Neutrophil (primary cell): ENCODE data around the gene CCDC102A.

Experiments
- H3K27ac ChIP-seq: fragments of 200-600 bp; sonication (generic); 2 replicates; pipeline ENCODE4 v1.5.1; 2016; ENCODE audit warnings: mild to moderate bottlenecking, moderate library complexity
- H3K27me3 ChIP-seq: fragments of 200-600 bp; sonication (generic); 2 replicates; pipeline ENCODE4 v1.6.0; 2016; ENCODE audit warnings: mild to moderate bottlenecking
- H3K36me3 ChIP-seq: fragments of 200-600 bp; sonication (generic); 2 replicates; pipeline ENCODE4 v1.5.1; 2017
- H3K4me1 ChIP-seq, 2 experiments: fragments of 200-600 bp in 1 of 2; sonication (generic) in 1 of 2; 1 replicate in 1 of 2; 2 replicates in 1 of 2; pipeline versions ENCODE4 v1.5.1 to v1.6.1; 2013 to 2016; ENCODE audit warnings: low read depth in 1 of 2, low read length in 1 of 2, mild to moderate bottlenecking in 1 of 2, moderate library complexity in 1 of 2; ENCODE audit not compliant: control insufficient read depth in 1 of 2, insufficient read depth in 1 of 2
- H3K4me3 ChIP-seq, 2 experiments: fragments of 200-600 bp in 1 of 2; sonication (generic) in 1 of 2; 1 replicate in 1 of 2; 2 replicates in 1 of 2; pipeline ENCODE4 v1.5.1; 2013 to 2016; ENCODE audit warnings: low read depth in 1 of 2, low read length in 1 of 2, mild to moderate bottlenecking in 1 of 2, moderate library complexity in 1 of 2
- H3K9me3 ChIP-seq: fragments of 200-600 bp; sonication (generic); 2 replicates; pipeline ENCODE4 v1.5.1; 2016
- TF ChIP-seq, protein P1 (sequence below): fragments of 200-600 bp; sonication (generic); IDR thresholded peaks from 2 replicates; pipeline ENCODE4 v1.5.1; 2016; ENCODE audit warnings: antibody characterized with exemption

The CCDC102A gene

DNA sequence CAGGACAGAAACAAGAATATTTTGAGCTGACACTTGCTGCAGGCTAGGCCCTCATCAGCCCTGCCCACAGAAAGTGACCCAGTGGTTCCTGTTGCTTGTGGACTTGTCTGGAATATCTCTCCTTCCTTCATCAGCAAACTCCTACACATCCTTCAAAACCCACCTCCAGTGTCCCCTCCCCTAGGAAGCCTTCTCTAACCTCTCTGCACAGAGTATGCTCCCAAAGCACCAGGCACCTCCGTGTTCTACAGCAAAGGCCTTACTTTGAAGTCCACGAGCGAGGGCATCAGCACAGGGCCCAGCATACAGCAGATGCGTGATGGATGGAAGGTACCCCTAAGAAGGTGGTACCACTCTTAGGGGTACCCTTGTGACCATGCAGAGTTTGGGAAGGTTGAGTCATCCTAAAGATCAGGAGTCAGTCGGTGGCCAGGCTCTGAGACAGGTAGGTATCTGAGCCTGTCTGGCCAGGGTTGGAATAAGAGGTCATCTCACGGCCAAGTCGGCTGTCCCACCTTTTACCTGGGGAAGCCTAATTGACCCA, 2.0 kb downstream of the CCDC102A start:
- no peak overlapping the region for H3K27ac ChIP-seq
- H3K36me3 ChIP-seq, result no peaks in the 10 kb centered on the region
- H3K27me3 ChIP-seq, result peaks cover 100% of the 10 kb centered on the region
- H3K4me3 ChIP-seq, result no peak overlapping the region
- H3K4me1 ChIP-seq, result peaks cover 11 to 16% of the 10 kb centered on the region in 2 experiments
- TF ChIP-seq, protein P1, sequence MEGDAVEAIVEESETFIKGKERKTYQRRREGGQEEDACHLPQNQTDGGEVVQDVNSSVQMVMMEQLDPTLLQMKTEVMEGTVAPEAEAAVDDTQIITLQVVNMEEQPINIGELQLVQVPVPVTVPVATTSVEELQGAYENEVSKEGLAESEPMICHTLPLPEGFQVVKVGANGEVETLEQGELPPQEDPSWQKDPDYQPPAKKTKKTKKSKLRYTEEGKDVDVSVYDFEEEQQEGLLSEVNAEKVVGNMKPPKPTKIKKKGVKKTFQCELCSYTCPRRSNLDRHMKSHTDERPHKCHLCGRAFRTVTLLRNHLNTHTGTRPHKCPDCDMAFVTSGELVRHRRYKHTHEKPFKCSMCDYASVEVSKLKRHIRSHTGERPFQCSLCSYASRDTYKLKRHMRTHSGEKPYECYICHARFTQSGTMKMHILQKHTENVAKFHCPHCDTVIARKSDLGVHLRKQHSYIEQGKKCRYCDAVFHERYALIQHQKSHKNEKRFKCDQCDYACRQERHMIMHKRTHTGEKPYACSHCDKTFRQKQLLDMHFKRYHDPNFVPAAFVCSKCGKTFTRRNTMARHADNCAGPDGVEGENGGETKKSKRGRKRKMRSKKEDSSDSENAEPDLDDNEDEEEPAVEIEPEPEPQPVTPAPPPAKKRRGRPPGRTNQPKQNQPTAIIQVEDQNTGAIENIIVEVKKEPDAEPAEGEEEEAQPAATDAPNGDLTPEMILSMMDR, result no peak
- no peaks in the 10 kb centered on the region for H3K9me3 ChIP-seq

DNA sequence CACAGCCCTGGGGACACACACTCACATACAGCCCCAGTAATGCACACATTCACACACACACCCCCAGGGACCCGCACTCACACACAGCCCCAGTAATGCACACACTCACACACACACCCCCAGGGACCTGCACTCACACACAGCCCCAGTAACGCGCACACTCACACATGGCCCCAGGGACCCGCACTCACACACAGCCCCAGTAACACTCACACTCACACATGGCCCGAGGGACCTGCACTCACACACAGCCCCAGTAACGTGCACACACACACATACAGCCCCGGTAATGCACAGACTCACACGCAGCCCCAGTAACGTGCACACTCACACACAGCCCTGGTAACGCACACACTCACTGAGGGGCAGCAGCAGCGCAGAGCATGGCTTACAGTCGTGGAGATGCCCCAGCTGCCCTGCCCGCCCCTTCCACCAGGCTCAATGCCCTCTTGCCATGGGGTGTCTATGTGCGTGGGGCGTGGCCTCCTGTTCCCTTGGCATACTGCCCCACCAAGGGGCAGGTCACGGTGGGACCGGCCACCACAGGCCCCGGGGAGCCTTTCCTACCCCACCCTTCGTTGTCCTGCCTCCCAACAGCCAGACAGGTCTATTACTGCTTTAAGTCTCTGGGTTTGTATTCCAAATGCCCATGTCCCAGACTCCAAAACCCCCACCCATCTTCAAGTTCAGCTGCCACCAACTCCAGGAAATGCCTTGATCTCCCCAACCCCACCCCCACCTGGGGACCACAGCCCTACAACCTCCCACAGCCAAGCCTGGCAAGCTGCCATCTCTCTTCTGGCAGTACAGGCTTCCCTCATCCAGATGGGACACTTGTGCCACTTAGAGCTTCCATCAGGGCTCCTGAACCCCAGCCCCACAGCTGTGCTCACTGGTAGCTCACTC, 2.7 kb downstream of the CCDC102A start:
- no peak overlapping the region for H3K27ac ChIP-seq
- no peaks in the 10 kb centered on the region for H3K36me3 ChIP-seq
- H3K4me3 ChIP-seq, result no peak overlapping the region
- H3K4me1 ChIP-seq, result peaks cover 11 to 16% of the 10 kb centered on the region in 2 experiments
- H3K27me3 ChIP-seq, result peaks cover 96% of the 10 kb centered on the region
- no peaks in the 10 kb centered on the region for H3K9me3 ChIP-seq
- TF ChIP-seq, protein P1, result no peak

DNA sequence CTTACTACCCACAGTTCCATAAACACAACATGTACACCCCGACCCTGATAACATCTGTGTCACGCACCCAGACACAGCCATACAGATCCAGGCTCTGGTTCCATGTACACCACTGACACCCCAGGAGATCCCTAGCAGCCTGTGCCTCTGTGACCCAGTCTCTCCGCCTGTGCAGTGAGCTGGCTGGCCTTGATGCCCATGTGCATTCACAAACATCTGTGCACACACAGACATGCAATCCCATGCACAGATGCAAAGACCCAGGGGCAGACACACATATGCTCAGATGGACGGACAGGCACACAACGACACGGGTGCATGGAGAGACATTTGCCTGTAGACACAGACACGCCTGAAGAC, 4.1 kb downstream of the CCDC102A start:
- Histone ChIP-seq H3K27ac (no peak overlapping the region), H3K9me3 (no peaks in the 10 kb centered on the region), H3K36me3 (no peaks in the 10 kb centered on the region), H3K4me3 (no peak overlapping the region), H3K4me1 (peaks cover 11 to 16% of the 10 kb centered on the region in 2 experiments), H3K27me3 (peaks cover 82% of the 10 kb centered on the region)
- TF ChIP-seq, protein P1, result no peak

DNA sequence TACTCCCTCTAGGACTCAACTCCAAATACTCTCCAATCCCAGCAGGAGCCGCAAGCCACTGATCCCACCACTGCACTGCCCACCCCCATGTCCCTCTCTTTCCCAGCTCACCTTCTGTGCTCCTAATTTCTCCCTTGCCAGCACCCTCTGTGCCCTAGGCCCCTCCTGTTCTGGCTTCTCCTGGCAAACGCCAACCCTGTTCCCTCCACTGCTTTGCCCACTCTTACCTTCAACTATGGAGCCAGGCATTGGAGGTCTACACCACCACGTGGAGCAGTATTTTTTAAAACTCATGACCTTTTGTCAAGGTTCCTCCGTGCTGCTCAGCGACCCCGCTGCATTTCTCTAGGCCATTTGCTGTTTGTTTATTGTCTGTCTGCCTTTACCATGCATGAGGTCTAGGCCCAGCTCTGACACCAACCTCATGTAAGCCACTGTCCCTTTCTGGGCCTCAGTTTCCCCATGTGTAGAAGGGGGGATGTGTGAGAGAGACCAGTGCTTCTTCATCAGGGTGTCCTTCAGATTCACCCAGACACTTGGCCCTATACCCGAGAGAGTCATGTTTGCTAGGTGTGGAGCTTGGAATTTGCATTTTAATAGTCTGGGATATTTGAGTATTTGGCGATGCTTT, 4.6 kb downstream of the CCDC102A start:
- Histone ChIP-seq H3K4me3 (no peak overlapping the region), H3K9me3 (no peaks in the 10 kb centered on the region), H3K27ac (no peak overlapping the region), H3K4me1 (peaks cover 8 to 13% of the 10 kb centered on the region in 2 experiments), H3K27me3 (peaks cover 77% of the 10 kb centered on the region), H3K36me3 (no peaks in the 10 kb centered on the region)
- TF ChIP-seq, protein P1, result no peak

DNA sequence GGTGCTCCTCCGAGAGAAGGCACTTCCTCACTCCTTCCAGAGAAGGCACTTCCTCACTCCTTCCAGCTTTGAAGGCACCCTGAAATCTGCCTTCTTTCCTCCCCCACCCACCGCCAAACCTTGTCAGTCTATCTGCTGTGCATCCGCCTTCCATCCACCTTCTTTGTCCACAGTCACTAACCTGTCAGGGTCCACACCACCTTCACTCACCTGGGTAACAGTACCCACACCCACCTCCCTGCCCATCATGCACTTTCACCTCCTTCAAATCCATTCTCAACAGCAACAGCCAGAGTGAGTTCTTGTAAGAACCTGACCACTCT, 5.2 kb downstream of the CCDC102A start:
- Histone ChIP-seq H3K27ac (no peak overlapping the region), H3K4me3 (no peak overlapping the region), H3K36me3 (no peaks in the 10 kb centered on the region), H3K4me1 (peaks cover 7% of the 10 kb centered on the region in 2 experiments), H3K9me3 (no peaks in the 10 kb centered on the region), H3K27me3 (peaks cover 71% of the 10 kb centered on the region)
- TF ChIP-seq, protein P1, result no peak
